Ammon's horn (tissue), 1 donor: ENCODE data around the gene GFPT2.
"Not testable (repeated sequence)": the region's sequence is repeated elsewhere in the genome, so short reads cannot be mapped to it uniquely, and the experiment has no call there.

Experiments used
- DNase-seq: peaks from one replicate; pipeline ENCODE4 v3.0.0-alpha.2; 2016; ENCODE audit warnings: low spot score

Gene GFPT2

GRCh38 chr5:180304431-180305375 is 48.4 kb downstream of the GFPT2 start:
- no peak for DNase-seq

- no peak for DNase-seq
Measured at GRCh38 chr5:180304016-180304292, 49.2 kb downstream of the GFPT2 start.

GRCh38 chr5:180303226-180304015 is 49.7 kb downstream of the GFPT2 start:
- no peak for DNase-seq

- DNase-seq = no peak
Measured at GRCh38 chr5:180302256-180302655, 50.9 kb downstream of the GFPT2 start.

GRCh38 chr5:180301253-180301652 is 51.9 kb downstream of the GFPT2 start:
- no peak for DNase-seq

GRCh38 chr5:180299526-180299925 is 53.6 kb downstream of the GFPT2 start:
- DNase-seq = no peak

GRCh38 chr5:180299014-180299413 is 54.1 kb downstream of the GFPT2 start:
- DNase-seq = not testable (repeated sequence)

- no peak for DNase-seq
Measured at GRCh38 chr5:180297587-180298282, 55.4 kb downstream of the GFPT2 start.

GRCh38 chr5:180296771-180297170 is 56.4 kb downstream of the GFPT2 start:
- no peak for DNase-seq

GRCh38 chr5:180294913-180295555 is 58.1 kb downstream of the GFPT2 start:
- no peak for DNase-seq

GRCh38 chr5:180294411-180294810 is 58.7 kb downstream of the GFPT2 start:
- no peak for DNase-seq

- DNase-seq = peak; percentile 88
Measured at GRCh38 chr5:180291943-180292831, 60.9 kb downstream of the GFPT2 start, which contains the start of gene MAPK9. TSS of gene MAPK9 (minus strand) at chr5:180292083. CDS start at chr5:180280561, 11,522 bp downstream.

- no peak for DNase-seq
Measured at GRCh38 chr5:180291234-180291940, 61.7 kb downstream of the GFPT2 start.

GRCh38 chr5:180290568-180291233 is 62.4 kb downstream of the GFPT2 start:
- no peak for DNase-seq

GRCh38 chr5:180289966-180290365 is 63.2 kb downstream of the GFPT2 start:
- no peak for DNase-seq

- DNase-seq = no peak
Measured at GRCh38 chr5:180289433-180289832, 63.7 kb downstream of the GFPT2 start.

GRCh38 chr5:180287868-180288267 is 65.3 kb downstream of the GFPT2 start:
- DNase-seq = no peak

GRCh38 chr5:180287404-180287803 is 65.7 kb downstream of the GFPT2 start:
- no peak for DNase-seq

GRCh38 chr5:180284149-180284548 is 69.0 kb downstream of the GFPT2 start:
- peak; percentile 90 for DNase-seq
